WTC11 (cell line): ENCODE data around the gene UIMC1. TPM values are rescaled to one million over a fixed set of nuclear protein-coding genes. Genes with fewer than 3 reads are reported as not detected.

Experiments used
- ATAC-seq: fragments of 200-7000 bp; cut with Tn5 transposase; 2 replicates; pipeline ENCODE4 v1.10.0; 2021; ENCODE audit warnings: mild to moderate bottlenecking, moderate library complexity
- CTCF ChIA-PET: fragments of 300-600 bp; sonication (Branson Sonifier 250); formaldehyde crosslinking; loops from one replicate; lab custom pipeline; 2021; ENCODE audit warnings: antibody characterized with exemption; lab: Charles Lee
- POLR2A ChIA-PET: fragments of 350-600 bp; sonication (Branson Sonifier 250); formaldehyde crosslinking; loops from one replicate; lab custom pipeline; 2021; ENCODE audit warnings: antibody characterized with exemption; lab: Charles Lee
- DNase-seq: peaks from one replicate; pipeline ENCODE4 v3.0.0; 2021; ENCODE audit warnings: low spot score
- H3K27ac Mint-ChIP-seq: 2 replicates; pipeline ENCODE4 v1.8.0; 2021; ENCODE audit warnings: mixed read lengths
- H3K27me3 Mint-ChIP-seq: 2 replicates; pipeline ENCODE4 v1.8.0; 2021; ENCODE audit warnings: low read depth, mild to moderate bottlenecking, moderate library complexity, mixed read lengths
- H3K36me3 Mint-ChIP-seq: 2 replicates; pipeline ENCODE4 v1.8.0; 2021; ENCODE audit warnings: mixed read lengths
- H3K4me1 Mint-ChIP-seq: 2 replicates; pipeline ENCODE4 v1.8.0; 2022; ENCODE audit warnings: mixed read lengths
- H3K4me3 Mint-ChIP-seq: 2 replicates; pipeline ENCODE4 v1.8.0; 2021; ENCODE audit warnings: mild to moderate bottlenecking, moderate library complexity, mixed read lengths
- H3K9me3 Mint-ChIP-seq: 2 replicates; pipeline ENCODE4 v1.8.0; 2021; ENCODE audit warnings: mixed read lengths
- CREM ChIP-seq: sonication (generic); formaldehyde crosslinking; IDR thresholded peaks from 2 replicates; pipeline ENCODE4 v1.8.1; 2022; ENCODE audit warnings: mild to moderate bottlenecking, missing genetic modification reagents, moderate library complexity
- EMX1 ChIP-seq: fragments of 250-450 bp; sonication (Bioruptor Pico); IDR thresholded peaks from 2 replicates; pipeline ENCODE4 v1.8.0; 2021; ENCODE audit warnings: mild to moderate bottlenecking
- FOXK1 ChIP-seq: sonication (generic); formaldehyde crosslinking; IDR thresholded peaks from 2 replicates; pipeline ENCODE4 v1.8.0; 2022; ENCODE audit warnings: mild to moderate bottlenecking, moderate library complexity, missing genetic modification reagents
- GABPB1 ChIP-seq: sonication (generic); formaldehyde crosslinking; IDR thresholded peaks from 2 replicates; pipeline ENCODE4 v1.8.1; 2023; ENCODE audit warnings: mild to moderate bottlenecking, missing genetic modification reagents
- JUN ChIP-seq: sonication (generic); formaldehyde crosslinking; IDR thresholded peaks from 2 replicates; pipeline ENCODE4 v1.8.0; 2023; ENCODE audit warnings: mild to moderate bottlenecking, missing genetic modification reagents
- MYBL2 ChIP-seq: sonication (generic); formaldehyde crosslinking; IDR thresholded peaks from 2 replicates; pipeline ENCODE4 v1.8.1; 2023; ENCODE audit warnings: mild to moderate bottlenecking, moderate library complexity, missing genetic modification reagents
- NFE2L1 ChIP-seq: sonication (generic); formaldehyde crosslinking; IDR thresholded peaks from 2 replicates; pipeline ENCODE4 v1.8.1; 2023; ENCODE audit warnings: missing genetic modification reagents
- ZNF121 ChIP-seq: sonication (generic); formaldehyde crosslinking; IDR thresholded peaks from 2 replicates; pipeline ENCODE4 v1.8.0; 2023; ENCODE audit warnings: missing genetic modification reagents
- ZNF232 ChIP-seq: sonication (generic); formaldehyde crosslinking; IDR thresholded peaks from 2 replicates; pipeline ENCODE4 v1.8.0; 2022; ENCODE audit warnings: mild to moderate bottlenecking, missing genetic modification reagents
- ZNF263 ChIP-seq: sonication (generic); formaldehyde crosslinking; IDR thresholded peaks from 2 replicates; pipeline ENCODE4 v1.8.1; 2022; ENCODE audit warnings: low read depth, mild to moderate bottlenecking, moderate library complexity, missing genetic modification reagents
- total RNA-seq: library from RNA; stranded (reverse); gene quantifications from 3 replicates; pipeline ENCODE4 v1.2.3, GENCODE V29; 2021
- TF ChIP-seq, protein P1 (sequence below): sonication (generic); formaldehyde crosslinking; conservative IDR thresholded peaks from 2 replicates; pipeline ENCODE4 v1.8.1; 2023; ENCODE audit warnings: mild to moderate bottlenecking, low read depth, missing genetic modification reagents, moderate library complexity
- TF ChIP-seq, protein P2 (sequence below): fragments of 250-450 bp; sonication (Bioruptor Pico); IDR thresholded peaks from 2 replicates; pipeline ENCODE4 v1.9.0; 2021; ENCODE audit warnings: moderate library complexity, mild to moderate bottlenecking, inconsistent platforms, borderline replicate concordance
- TF ChIP-seq, protein P3 (sequence below): sonication (generic); formaldehyde crosslinking; IDR thresholded peaks from 2 replicates; pipeline ENCODE4 v1.8.0; 2022; ENCODE audit warnings: mild to moderate bottlenecking, missing genetic modification reagents
- TF ChIP-seq, protein P4 (sequence below): fragments of 200-600 bp; IDR thresholded peaks from 2 replicates; pipeline ENCODE4 v1.8.0; 2022; ENCODE audit warnings: antibody characterized with exemption
- TF ChIP-seq, protein P5 (sequence below): sonication (generic); formaldehyde crosslinking; IDR thresholded peaks from 2 replicates; pipeline ENCODE4 v1.8.0; 2023; ENCODE audit warnings: mild to moderate bottlenecking, missing genetic modification reagents
- TF ChIP-seq, protein P6 (sequence below): sonication (generic); formaldehyde crosslinking; IDR thresholded peaks from 2 replicates; pipeline ENCODE4 v1.8.1; 2022; ENCODE audit warnings: low read depth, mild to moderate bottlenecking, moderate library complexity, missing genetic modification reagents, borderline replicate concordance
- TF ChIP-seq, protein P7 (sequence below): sonication (generic); formaldehyde crosslinking; IDR thresholded peaks from 2 replicates; pipeline ENCODE4 v1.8.1; 2023; ENCODE audit warnings: mild to moderate bottlenecking, moderate library complexity, missing genetic modification reagents

UIMC1 gene
- total RNA-seq, 1 experiment from 2014 or later = 48.0 TPM

DNA sequence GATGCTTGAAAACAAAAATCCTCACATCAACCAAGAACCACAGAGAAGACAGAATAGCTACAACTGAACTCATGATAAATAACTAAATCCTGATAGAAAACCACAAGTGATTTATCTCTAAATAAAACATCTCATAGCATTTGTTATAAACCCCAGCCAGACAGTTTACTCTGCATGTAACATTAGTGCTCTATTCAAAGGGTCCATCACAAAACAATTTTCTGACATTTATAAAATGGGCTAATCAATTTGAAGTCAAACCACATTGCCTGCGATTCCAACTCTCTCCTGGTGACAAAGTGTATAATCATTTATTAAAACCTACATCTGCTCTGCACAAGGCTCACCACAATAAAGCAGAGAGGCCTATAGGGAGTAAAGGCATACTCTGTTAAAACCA, 49.8 kb downstream of the UIMC1 start:
- no peak for TF ChIP-seq ZNF121 (CRISPR knock-in tag)
- TF ChIP-seq ZNF263 (CRISPR knock-in tag) = no peak
- TF ChIP-seq NFE2L1 (CRISPR knock-in tag) = no peak
- TF ChIP-seq, protein P1, sequence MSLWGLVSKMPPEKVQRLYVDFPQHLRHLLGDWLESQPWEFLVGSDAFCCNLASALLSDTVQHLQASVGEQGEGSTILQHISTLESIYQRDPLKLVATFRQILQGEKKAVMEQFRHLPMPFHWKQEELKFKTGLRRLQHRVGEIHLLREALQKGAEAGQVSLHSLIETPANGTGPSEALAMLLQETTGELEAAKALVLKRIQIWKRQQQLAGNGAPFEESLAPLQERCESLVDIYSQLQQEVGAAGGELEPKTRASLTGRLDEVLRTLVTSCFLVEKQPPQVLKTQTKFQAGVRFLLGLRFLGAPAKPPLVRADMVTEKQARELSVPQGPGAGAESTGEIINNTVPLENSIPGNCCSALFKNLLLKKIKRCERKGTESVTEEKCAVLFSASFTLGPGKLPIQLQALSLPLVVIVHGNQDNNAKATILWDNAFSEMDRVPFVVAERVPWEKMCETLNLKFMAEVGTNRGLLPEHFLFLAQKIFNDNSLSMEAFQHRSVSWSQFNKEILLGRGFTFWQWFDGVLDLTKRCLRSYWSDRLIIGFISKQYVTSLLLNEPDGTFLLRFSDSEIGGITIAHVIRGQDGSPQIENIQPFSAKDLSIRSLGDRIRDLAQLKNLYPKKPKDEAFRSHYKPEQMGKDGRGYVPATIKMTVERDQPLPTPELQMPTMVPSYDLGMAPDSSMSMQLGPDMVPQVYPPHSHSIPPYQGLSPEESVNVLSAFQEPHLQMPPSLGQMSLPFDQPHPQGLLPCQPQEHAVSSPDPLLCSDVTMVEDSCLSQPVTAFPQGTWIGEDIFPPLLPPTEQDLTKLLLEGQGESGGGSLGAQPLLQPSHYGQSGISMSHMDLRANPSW (CRISPR knock-in tag) = no peak
- TF ChIP-seq, protein P2, sequence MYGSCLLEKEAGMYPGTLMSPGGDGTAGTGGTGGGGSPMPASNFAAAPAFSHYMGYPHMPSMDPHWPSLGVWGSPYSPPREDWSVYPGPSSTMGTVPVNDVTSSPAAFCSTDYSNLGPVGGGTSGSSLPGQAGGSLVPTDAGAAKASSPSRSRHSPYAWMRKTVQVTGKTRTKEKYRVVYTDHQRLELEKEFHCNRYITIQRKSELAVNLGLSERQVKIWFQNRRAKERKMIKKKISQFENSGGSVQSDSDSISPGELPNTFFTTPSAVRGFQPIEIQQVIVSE (CRISPR knock-in tag) = no peak
- TF ChIP-seq JUN = no peak
- TF ChIP-seq, protein P3, sequence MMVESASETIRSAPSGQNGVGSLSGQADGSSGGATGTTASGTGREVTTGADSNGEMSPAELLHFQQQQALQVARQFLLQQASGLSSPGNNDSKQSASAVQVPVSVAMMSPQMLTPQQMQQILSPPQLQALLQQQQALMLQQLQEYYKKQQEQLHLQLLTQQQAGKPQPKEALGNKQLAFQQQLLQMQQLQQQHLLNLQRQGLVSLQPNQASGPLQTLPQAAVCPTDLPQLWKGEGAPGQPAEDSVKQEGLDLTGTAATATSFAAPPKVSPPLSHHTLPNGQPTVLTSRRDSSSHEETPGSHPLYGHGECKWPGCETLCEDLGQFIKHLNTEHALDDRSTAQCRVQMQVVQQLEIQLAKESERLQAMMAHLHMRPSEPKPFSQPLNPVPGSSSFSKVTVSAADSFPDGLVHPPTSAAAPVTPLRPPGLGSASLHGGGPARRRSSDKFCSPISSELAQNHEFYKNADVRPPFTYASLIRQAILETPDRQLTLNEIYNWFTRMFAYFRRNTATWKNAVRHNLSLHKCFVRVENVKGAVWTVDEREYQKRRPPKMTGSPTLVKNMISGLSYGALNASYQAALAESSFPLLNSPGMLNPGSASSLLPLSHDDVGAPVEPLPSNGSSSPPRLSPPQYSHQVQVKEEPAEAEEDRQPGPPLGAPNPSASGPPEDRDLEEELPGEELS (CRISPR knock-in tag) = no peak
- TF ChIP-seq ZNF232 (CRISPR knock-in tag) = no peak
- TF ChIP-seq EMX1 = no peak
- TF ChIP-seq, protein P4, sequence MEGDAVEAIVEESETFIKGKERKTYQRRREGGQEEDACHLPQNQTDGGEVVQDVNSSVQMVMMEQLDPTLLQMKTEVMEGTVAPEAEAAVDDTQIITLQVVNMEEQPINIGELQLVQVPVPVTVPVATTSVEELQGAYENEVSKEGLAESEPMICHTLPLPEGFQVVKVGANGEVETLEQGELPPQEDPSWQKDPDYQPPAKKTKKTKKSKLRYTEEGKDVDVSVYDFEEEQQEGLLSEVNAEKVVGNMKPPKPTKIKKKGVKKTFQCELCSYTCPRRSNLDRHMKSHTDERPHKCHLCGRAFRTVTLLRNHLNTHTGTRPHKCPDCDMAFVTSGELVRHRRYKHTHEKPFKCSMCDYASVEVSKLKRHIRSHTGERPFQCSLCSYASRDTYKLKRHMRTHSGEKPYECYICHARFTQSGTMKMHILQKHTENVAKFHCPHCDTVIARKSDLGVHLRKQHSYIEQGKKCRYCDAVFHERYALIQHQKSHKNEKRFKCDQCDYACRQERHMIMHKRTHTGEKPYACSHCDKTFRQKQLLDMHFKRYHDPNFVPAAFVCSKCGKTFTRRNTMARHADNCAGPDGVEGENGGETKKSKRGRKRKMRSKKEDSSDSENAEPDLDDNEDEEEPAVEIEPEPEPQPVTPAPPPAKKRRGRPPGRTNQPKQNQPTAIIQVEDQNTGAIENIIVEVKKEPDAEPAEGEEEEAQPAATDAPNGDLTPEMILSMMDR = no peak
- no peak for TF ChIP-seq CREM (CRISPR knock-in tag)
- TF ChIP-seq, protein P5, sequence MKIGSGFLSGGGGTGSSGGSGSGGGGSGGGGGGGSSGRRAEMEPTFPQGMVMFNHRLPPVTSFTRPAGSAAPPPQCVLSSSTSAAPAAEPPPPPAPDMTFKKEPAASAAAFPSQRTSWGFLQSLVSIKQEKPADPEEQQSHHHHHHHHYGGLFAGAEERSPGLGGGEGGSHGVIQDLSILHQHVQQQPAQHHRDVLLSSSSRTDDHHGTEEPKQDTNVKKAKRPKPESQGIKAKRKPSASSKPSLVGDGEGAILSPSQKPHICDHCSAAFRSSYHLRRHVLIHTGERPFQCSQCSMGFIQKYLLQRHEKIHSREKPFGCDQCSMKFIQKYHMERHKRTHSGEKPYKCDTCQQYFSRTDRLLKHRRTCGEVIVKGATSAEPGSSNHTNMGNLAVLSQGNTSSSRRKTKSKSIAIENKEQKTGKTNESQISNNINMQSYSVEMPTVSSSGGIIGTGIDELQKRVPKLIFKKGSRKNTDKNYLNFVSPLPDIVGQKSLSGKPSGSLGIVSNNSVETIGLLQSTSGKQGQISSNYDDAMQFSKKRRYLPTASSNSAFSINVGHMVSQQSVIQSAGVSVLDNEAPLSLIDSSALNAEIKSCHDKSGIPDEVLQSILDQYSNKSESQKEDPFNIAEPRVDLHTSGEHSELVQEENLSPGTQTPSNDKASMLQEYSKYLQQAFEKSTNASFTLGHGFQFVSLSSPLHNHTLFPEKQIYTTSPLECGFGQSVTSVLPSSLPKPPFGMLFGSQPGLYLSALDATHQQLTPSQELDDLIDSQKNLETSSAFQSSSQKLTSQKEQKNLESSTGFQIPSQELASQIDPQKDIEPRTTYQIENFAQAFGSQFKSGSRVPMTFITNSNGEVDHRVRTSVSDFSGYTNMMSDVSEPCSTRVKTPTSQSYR = no peak
- no peak for TF ChIP-seq FOXK1 (CRISPR knock-in tag)
- TF ChIP-seq, protein P6, sequence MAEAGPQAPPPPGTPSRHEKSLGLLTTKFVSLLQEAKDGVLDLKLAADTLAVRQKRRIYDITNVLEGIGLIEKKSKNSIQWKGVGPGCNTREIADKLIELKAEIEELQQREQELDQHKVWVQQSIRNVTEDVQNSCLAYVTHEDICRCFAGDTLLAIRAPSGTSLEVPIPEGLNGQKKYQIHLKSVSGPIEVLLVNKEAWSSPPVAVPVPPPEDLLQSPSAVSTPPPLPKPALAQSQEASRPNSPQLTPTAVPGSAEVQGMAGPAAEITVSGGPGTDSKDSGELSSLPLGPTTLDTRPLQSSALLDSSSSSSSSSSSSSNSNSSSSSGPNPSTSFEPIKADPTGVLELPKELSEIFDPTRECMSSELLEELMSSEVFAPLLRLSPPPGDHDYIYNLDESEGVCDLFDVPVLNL (CRISPR knock-in tag) = no peak
- TF ChIP-seq, protein P7, sequence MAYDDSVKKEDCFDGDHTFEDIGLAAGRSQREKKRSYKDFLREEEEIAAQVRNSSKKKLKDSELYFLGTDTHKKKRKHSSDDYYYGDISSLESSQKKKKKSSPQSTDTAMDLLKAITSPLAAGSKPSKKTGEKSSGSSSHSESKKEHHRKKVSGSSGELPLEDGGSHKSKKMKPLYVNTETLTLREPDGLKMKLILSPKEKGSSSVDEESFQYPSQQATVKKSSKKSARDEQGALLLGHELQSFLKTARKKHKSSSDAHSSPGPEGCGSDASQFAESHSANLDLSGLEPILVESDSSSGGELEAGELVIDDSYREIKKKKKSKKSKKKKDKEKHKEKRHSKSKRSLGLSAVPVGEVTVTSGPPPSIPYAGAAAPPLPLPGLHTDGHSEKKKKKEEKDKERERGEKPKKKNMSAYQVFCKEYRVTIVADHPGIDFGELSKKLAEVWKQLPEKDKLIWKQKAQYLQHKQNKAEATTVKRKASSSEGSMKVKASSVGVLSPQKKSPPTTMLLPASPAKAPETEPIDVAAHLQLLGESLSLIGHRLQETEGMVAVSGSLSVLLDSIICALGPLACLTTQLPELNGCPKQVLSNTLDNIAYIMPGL (CRISPR knock-in tag) = no peak
- no peak for TF ChIP-seq GABPB1
- no peak for TF ChIP-seq MYBL2
- H3K4me3 Mint-ChIP-seq = no peak overlapping the region
- ATAC-seq (no peak), DNase-seq (no peak)
- H3K27me3 Mint-ChIP-seq = no peaks in the 10 kb centered on the region
- peak overlapping the region; percentile 30 for H3K27ac Mint-ChIP-seq
- peaks cover 2% of the 10 kb centered on the region; the same call in 1 of the 2 replicates for H3K4me1 Mint-ChIP-seq
- POLR2A ChIA-PET = no interaction called here
- peaks cover 34% of the 10 kb centered on the region for H3K36me3 Mint-ChIP-seq
- no peaks in the 10 kb centered on the region for H3K9me3 Mint-ChIP-seq
- CTCF ChIA-PET = interaction anchor here (1.7 kb wide), 1 partner anchor 296 kb away, joined by 6 read pairs; no protein-coding TSS in a partner anchor
